Measurements from ENCODE around the gene TAF9.

The TAF9 gene

DNA sequence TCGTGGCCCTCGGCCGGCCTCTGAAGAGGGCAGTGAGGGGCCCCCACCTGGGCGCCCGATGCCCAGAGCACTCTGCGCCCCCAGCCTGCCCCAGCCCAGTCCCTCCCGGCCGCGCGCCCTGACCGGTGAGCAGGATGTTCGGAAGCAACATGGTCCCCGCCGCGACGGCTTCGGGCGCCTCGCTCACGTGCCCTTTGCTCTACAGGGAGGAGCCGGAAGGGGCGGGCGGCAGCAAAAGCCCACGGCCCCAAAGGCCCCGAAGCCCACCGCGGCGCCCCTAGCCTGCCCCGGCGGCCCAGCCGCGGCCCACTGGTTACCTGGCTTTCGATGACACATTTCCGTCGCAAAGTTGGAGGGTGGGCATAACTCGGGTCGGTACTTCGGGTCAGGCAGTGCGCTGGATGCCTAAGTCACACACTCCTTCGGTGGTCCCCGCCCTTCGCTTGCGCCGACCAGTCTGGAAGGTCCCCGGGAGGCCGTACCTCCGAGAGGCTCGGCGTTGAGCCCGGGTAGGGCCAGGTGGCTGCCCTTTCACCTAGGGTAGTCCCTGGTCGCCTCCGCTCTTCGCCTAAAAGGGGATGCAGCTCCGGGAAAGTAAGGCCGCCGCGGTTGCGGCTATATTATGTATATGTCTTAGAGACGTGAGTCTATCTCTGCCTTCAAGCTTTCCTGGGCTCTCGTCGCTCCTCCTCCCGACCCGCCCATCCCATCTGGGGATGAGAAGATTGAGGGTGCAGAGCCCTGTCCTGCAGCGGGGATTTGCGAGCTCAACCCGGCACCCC lies at the start of gene TAF9, which contains the start of the genes AK6 and RAD17:
Gene TAF9 (minus strand): TSS at position 181 of the 782 bp plus-strand sequence. CDS start 3,783 bp downstream, outside the sequence.
Gene AK6 (minus strand): TSS at position 181 of the 782 bp plus-strand sequence. CDS start 30 bp downstream, at position 151.
Gene RAD17 (plus strand): TSS at position 479 of the 782 bp plus-strand sequence. CDS start 2,391 bp downstream, outside the sequence.
- peaks cover 67% of the 10 kb centered on the region for H3K79me2 ChIP-seq (ENCODE audit: insufficient read depth, low read depth)
- peaks cover 6% of the 10 kb centered on the region; the same call in 1 of the 2 replicates for H3K36me3 ChIP-seq (ENCODE audit: insufficient read depth)
- peak within 1 kb of the TSS; percentile 74 for H3K4me3 ChIP-seq (IDR thresholded peaks at IDR 0.05; ENCODE audit: insufficient read depth, low read depth, low read length)
- H3K27ac ChIP-seq, result peak within 1 kb of the TSS; percentile 98
- H4K20me1 ChIP-seq (ENCODE audit: insufficient read depth), result no peaks in the 10 kb centered on the region
- peak within 1 kb of the TSS; percentile 98 for H3K9ac ChIP-seq
- TF ChIP-seq, protein P1, sequence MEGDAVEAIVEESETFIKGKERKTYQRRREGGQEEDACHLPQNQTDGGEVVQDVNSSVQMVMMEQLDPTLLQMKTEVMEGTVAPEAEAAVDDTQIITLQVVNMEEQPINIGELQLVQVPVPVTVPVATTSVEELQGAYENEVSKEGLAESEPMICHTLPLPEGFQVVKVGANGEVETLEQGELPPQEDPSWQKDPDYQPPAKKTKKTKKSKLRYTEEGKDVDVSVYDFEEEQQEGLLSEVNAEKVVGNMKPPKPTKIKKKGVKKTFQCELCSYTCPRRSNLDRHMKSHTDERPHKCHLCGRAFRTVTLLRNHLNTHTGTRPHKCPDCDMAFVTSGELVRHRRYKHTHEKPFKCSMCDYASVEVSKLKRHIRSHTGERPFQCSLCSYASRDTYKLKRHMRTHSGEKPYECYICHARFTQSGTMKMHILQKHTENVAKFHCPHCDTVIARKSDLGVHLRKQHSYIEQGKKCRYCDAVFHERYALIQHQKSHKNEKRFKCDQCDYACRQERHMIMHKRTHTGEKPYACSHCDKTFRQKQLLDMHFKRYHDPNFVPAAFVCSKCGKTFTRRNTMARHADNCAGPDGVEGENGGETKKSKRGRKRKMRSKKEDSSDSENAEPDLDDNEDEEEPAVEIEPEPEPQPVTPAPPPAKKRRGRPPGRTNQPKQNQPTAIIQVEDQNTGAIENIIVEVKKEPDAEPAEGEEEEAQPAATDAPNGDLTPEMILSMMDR (conservative IDR thresholded peaks at IDR 0.05; ENCODE audit: low read depth, low read length), result no peak
- H3K4me2 ChIP-seq, result peak within 1 kb of the TSS; percentile 85
- H3K27me3 ChIP-seq (ENCODE audit: insufficient read depth, low read depth), result no peaks in the 10 kb centered on the region
- H3K4me1 ChIP-seq (ENCODE audit: low read depth, poor library complexity, severe bottlenecking), result peaks cover 26% of the 10 kb centered on the region
- H2AFZ ChIP-seq (ENCODE audit: low read depth), result peak within 1 kb of the TSS; percentile 76

DNA sequence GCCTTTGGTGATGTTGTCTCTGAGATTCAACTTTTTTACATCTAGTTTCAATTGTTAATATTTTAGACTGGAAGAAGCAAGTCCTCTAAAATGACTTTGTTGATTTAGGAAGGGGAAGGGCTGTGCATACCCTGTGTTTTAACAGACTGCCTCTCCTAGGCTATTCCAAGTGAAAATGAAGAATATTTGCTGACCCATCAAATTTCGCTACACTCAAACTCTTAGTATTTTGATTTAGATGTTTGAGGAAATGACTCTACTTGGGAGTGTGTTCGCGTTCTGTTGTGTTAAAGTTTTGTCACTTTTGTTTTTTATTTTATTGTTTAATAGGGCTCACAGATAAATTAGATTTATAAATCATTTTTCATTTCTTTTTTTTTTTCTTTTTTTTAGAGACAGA lies 49.2 kb upstream of the TAF9 start:
- H2AFZ ChIP-seq (ENCODE audit: low read depth), result no peak overlapping the region
- TF ChIP-seq, protein P1 (conservative IDR thresholded peaks at IDR 0.05; ENCODE audit: low read depth, low read length), result no peak
- H3K4me1 ChIP-seq (ENCODE audit: low read depth, poor library complexity, severe bottlenecking), result no peaks in the 10 kb centered on the region
- H3K4me2 ChIP-seq, result no peak overlapping the region
- H3K27ac ChIP-seq, result no peak overlapping the region
- H3K27me3 ChIP-seq (ENCODE audit: insufficient read depth, low read depth), result no peaks in the 10 kb centered on the region
- H3K9ac ChIP-seq, result no peak overlapping the region
- no peak overlapping the region for H3K4me3 ChIP-seq (IDR thresholded peaks at IDR 0.05; ENCODE audit: insufficient read depth, low read depth, low read length)
- no peaks in the 10 kb centered on the region for H4K20me1 ChIP-seq (ENCODE audit: insufficient read depth)
- H3K36me3 ChIP-seq (ENCODE audit: insufficient read depth), result no peaks in the 10 kb centered on the region
- H3K79me2 ChIP-seq (ENCODE audit: insufficient read depth, low read depth), result no peaks in the 10 kb centered on the region

GRCh38 chr5:69416699-69417098 lies 47.4 kb upstream of the TAF9 start:
- H3K4me1 ChIP-seq (ENCODE audit: low read depth, poor library complexity, severe bottlenecking), result no peaks in the 10 kb centered on the region
- no peaks in the 10 kb centered on the region for H3K79me2 ChIP-seq (ENCODE audit: insufficient read depth, low read depth)
- H4K20me1 ChIP-seq (ENCODE audit: insufficient read depth), result no peaks in the 10 kb centered on the region
- no peak overlapping the region for H3K9ac ChIP-seq
- H2AFZ ChIP-seq (ENCODE audit: low read depth), result no peak overlapping the region
- TF ChIP-seq, protein P1 (conservative IDR thresholded peaks at IDR 0.05; ENCODE audit: low read depth, low read length), result no peak
- no peak overlapping the region for H3K27ac ChIP-seq
- H3K4me3 ChIP-seq (IDR thresholded peaks at IDR 0.05; ENCODE audit: insufficient read depth, low read depth, low read length), result no peak overlapping the region
- H3K36me3 ChIP-seq (ENCODE audit: insufficient read depth), result no peaks in the 10 kb centered on the region
- H3K4me2 ChIP-seq, result no peak overlapping the region
- H3K27me3 ChIP-seq (ENCODE audit: insufficient read depth, low read depth), result no peaks in the 10 kb centered on the region

- H3K4me2 ChIP-seq, result no peak overlapping the region
- no peak overlapping the region for H3K4me3 ChIP-seq (IDR thresholded peaks at IDR 0.05; ENCODE audit: insufficient read depth, low read depth, low read length)
- H3K79me2 ChIP-seq (ENCODE audit: insufficient read depth, low read depth), result no peaks in the 10 kb centered on the region
- no peaks in the 10 kb centered on the region for H3K36me3 ChIP-seq (ENCODE audit: insufficient read depth)
- no peak overlapping the region for H2AFZ ChIP-seq (ENCODE audit: low read depth)
- no peak overlapping the region for H3K27ac ChIP-seq
- H3K27me3 ChIP-seq (ENCODE audit: insufficient read depth, low read depth), result no peaks in the 10 kb centered on the region
- H4K20me1 ChIP-seq (ENCODE audit: insufficient read depth), result no peaks in the 10 kb centered on the region
- TF ChIP-seq, protein P1 (conservative IDR thresholded peaks at IDR 0.05; ENCODE audit: low read depth, low read length), result no peak
- no peak overlapping the region for H3K9ac ChIP-seq
- H3K4me1 ChIP-seq (ENCODE audit: low read depth, poor library complexity, severe bottlenecking), result no peaks in the 10 kb centered on the region
Measured at GRCh38 chr5:69416180-69416579, 46.9 kb upstream of the TAF9 start.

All from KMS-11 (cell line).